Keratinocyte (primary cell): ENCODE measurements around the gene NPPC. TPM values are rescaled to one million over a fixed set of nuclear protein-coding genes. Genes with fewer than 3 reads are reported as not detected.

ENCODE experiments used
- DNase-seq: peaks from one replicate; pipeline ENCODE4 v3.0.0-alpha.2; 2011; ENCODE audit warnings: low read depth, missing footprints, low spot score
- FAIRE-seq: peaks from 2 replicates; lab custom pipeline; 2011; peaks lifted over from hg19 to GRCh38; lab: Jason Lieb, UNC
- H2AFZ ChIP-seq: 2 replicates; pipeline ENCODE4 v1.6.0; 2012; ENCODE audit warnings: low read length, control low read depth, inconsistent platforms; ENCODE audit not compliant: control insufficient read depth
- H3K27ac ChIP-seq: 2 replicates; pipeline ENCODE4 v1.5.1; 2011; ENCODE audit warnings: low read length; ENCODE audit not compliant: control insufficient read depth, insufficient read depth
- H3K27me3 ChIP-seq: 3 replicates; pipeline ENCODE4 v1.6.0; 2011; ENCODE audit warnings: low read length; ENCODE audit not compliant: control insufficient read depth, insufficient read depth; ENCODE audit errors: extremely low read depth
- H3K36me3 ChIP-seq, 2 experiments: 2 replicates in 1 of 2; 3 replicates in 1 of 2; pipeline ENCODE4 v1.5.1; 2011; ENCODE audit warnings: low read length in 2 of 2, mild to moderate bottlenecking in 1 of 2; ENCODE audit not compliant: control insufficient read depth in 2 of 2, insufficient read depth in 2 of 2; ENCODE audit errors: extremely low read depth in 1 of 2
- H3K4me1 ChIP-seq: 3 replicates; pipeline ENCODE4 v1.5.1; 2011; ENCODE audit warnings: low read length; ENCODE audit not compliant: control insufficient read depth, insufficient read depth; ENCODE audit errors: extremely low read depth
- H3K4me2 ChIP-seq: 3 replicates; pipeline ENCODE4 v1.6.0; 2011; ENCODE audit warnings: low read depth, low read length; ENCODE audit not compliant: control insufficient read depth, insufficient read depth; ENCODE audit errors: extremely low read depth
- H3K4me3 ChIP-seq, 3 experiments: fragments of 200-600 bp in 1 of 3; sonication (generic) in 1 of 3; 2 replicates in 2 of 3; 3 replicates in 1 of 3; pipeline ENCODE4 v1.5.1; 2011 to 2016; ENCODE audit warnings: low read length in 3 of 3, mild to moderate bottlenecking in 3 of 3, control low read depth in 2 of 3, inconsistent platforms in 1 of 3, low read depth in 1 of 3, mixed read lengths in 1 of 3, mixed run types in 1 of 3, moderate library complexity in 1 of 3; ENCODE audit not compliant: control insufficient read depth in 2 of 3, insufficient read depth in 2 of 3; ENCODE audit errors: extremely low read depth in 1 of 3
- H3K79me2 ChIP-seq: 2 replicates; pipeline ENCODE4 v1.6.0; 2012; ENCODE audit warnings: low read length; ENCODE audit not compliant: control insufficient read depth, insufficient read depth
- H3K9ac ChIP-seq: 3 replicates; pipeline ENCODE4 v1.6.0; 2011; ENCODE audit warnings: low read length; ENCODE audit not compliant: control insufficient read depth, insufficient read depth; ENCODE audit errors: extremely low read depth
- H3K9me1 ChIP-seq: 3 replicates; pipeline ENCODE4 v1.6.0; 2011; ENCODE audit warnings: low read length; ENCODE audit not compliant: control insufficient read depth, insufficient read depth; ENCODE audit errors: extremely low read depth
- H3K9me3 ChIP-seq: 2 replicates; pipeline ENCODE4 v1.5.1; 2012; ENCODE audit warnings: low read depth, low read length; ENCODE audit not compliant: control insufficient read depth
- H4K20me1 ChIP-seq: 3 replicates; pipeline ENCODE4 v1.6.0; 2011; ENCODE audit warnings: low read length; ENCODE audit not compliant: control insufficient read depth, insufficient read depth; ENCODE audit errors: extremely low read depth
- EZH2 ChIP-seq: IDR thresholded peaks from one replicate; pipeline ENCODE4 v1.6.1; 2012; ENCODE audit warnings: inconsistent platforms, mild to moderate bottlenecking, low read length, moderate library complexity
- dilution Hi-C: fragments of 300-500 bp; cut with MboI; formaldehyde crosslinking; loops from one replicate; pipeline ENCODE4 v1.7.0; 2020; ENCODE audit warnings: low sequenced_read_pairs; ENCODE audit not compliant: extremely low pct_ligation_motif_present
- polyA plus RNA-seq, 5 experiments: library from polyadenylated mRNA; depleted of rRNA in 3 of 5; stranded (reverse) in 3 of 5; stranded (forward) in 1 of 5; unstranded in 1 of 5; fragments of >200 nt; gene quantifications; 1 replicate in 1 of 5; 2 replicates in 3 of 5; 3 replicates in 1 of 5; pipeline versions ENCODE4 v1.2.1 to v1.2.3, GENCODE V29; 2011 to 2012; ENCODE audit warnings: missing spikeins in 2 of 5, low read depth in 1 of 5, low replicate concordance in 1 of 5
- TF ChIP-seq, protein P1 (sequence below), 3 experiments: IDR thresholded peaks in 1 of 3; conservative IDR thresholded peaks in 1 of 3; optimal IDR thresholded peaks in 1 of 3; 2 replicates in 2 of 3; 3 replicates in 1 of 3; pipeline versions ENCODE3 to v1.5.1; 2011; ENCODE audit warnings: low read length in 3 of 3, mild to moderate bottlenecking in 3 of 3, moderate library complexity in 2 of 3, control low read depth in 1 of 3, inconsistent platforms in 1 of 3; ENCODE audit not compliant: insufficient read depth in 2 of 3; ENCODE audit errors: extremely low read depth in 1 of 3

The NPPC gene
- polyA plus RNA-seq, 1 donor (not counting 4 experiments of a cell fraction or from before 2014, with no cell fraction given): not detected

- no peak overlapping the region for H2AFZ ChIP-seq
- dilution Hi-C loops: no loop called here
- H3K4me3 ChIP-seq: no peak overlapping the region
- TF ChIP-seq, protein P1, sequence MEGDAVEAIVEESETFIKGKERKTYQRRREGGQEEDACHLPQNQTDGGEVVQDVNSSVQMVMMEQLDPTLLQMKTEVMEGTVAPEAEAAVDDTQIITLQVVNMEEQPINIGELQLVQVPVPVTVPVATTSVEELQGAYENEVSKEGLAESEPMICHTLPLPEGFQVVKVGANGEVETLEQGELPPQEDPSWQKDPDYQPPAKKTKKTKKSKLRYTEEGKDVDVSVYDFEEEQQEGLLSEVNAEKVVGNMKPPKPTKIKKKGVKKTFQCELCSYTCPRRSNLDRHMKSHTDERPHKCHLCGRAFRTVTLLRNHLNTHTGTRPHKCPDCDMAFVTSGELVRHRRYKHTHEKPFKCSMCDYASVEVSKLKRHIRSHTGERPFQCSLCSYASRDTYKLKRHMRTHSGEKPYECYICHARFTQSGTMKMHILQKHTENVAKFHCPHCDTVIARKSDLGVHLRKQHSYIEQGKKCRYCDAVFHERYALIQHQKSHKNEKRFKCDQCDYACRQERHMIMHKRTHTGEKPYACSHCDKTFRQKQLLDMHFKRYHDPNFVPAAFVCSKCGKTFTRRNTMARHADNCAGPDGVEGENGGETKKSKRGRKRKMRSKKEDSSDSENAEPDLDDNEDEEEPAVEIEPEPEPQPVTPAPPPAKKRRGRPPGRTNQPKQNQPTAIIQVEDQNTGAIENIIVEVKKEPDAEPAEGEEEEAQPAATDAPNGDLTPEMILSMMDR (optimal IDR thresholded peaks at IDR 0.05 in 1 of 3, IDR thresholded peaks at IDR 0.05 in 1 of 3, conservative IDR thresholded peaks at IDR 0.05 in 1 of 3; ENCODE audit: extremely low read depth in 1 of 3, insufficient read depth in 2 of 3, low read length in 3 of 3): no peak
- no peak for TF ChIP-seq EZH2
- peaks cover 13% of the 10 kb centered on the region for H3K4me1 ChIP-seq
- H3K4me2 ChIP-seq: no peak overlapping the region
- H3K79me2 ChIP-seq: no peaks in the 10 kb centered on the region
- no peak overlapping the region for H3K9ac ChIP-seq
- no peaks in the 10 kb centered on the region for H3K9me3 ChIP-seq
- no peaks in the 10 kb centered on the region for H3K36me3 ChIP-seq
- no peaks in the 10 kb centered on the region for H3K9me1 ChIP-seq
- H3K27ac ChIP-seq: no peak overlapping the region
- no peaks in the 10 kb centered on the region for H4K20me1 ChIP-seq
- DNase-seq (no peak), FAIRE-seq (no peak)
- peaks cover 45% of the 10 kb centered on the region for H3K27me3 ChIP-seq
Observed at GRCh38 chr2:231923010-231923344, 3.2 kb downstream of the NPPC start.

GRCh38 chr2:231922311-231923009 is 3.7 kb downstream of the NPPC start:
- Histone ChIP-seq H3K4me3 (no peak overlapping the region), H3K9me1 (no peaks in the 10 kb centered on the region), H3K36me3 (no peaks in the 10 kb centered on the region), H3K4me2 (no peak overlapping the region), H3K27me3 (peaks cover 43% of the 10 kb centered on the region), H4K20me1 (no peaks in the 10 kb centered on the region), H3K27ac (no peak overlapping the region), H2AFZ (no peak overlapping the region), H3K9me3 (no peaks in the 10 kb centered on the region), H3K4me1 (peaks cover 13% of the 10 kb centered on the region), H3K79me2 (no peaks in the 10 kb centered on the region), H3K9ac (no peak overlapping the region)
- FAIRE-seq (no peak), DNase-seq (no peak)
- dilution Hi-C loops: no loop called here
- no peak for TF ChIP-seq EZH2
- TF ChIP-seq, protein P1 (optimal IDR thresholded peaks at IDR 0.05 in 1 of 3, IDR thresholded peaks at IDR 0.05 in 1 of 3, conservative IDR thresholded peaks at IDR 0.05 in 1 of 3; ENCODE audit: extremely low read depth in 1 of 3, insufficient read depth in 2 of 3, low read length in 3 of 3): no peak
